GM12801 (cell line): ENCODE data around the gene LHFPL3.

Source experiments
- TF ChIP-seq, protein P1 (sequence below): IDR thresholded peaks from one replicate; pipeline ENCODE4 v1.5.1; 2011; ENCODE audit warnings: control low read depth; ENCODE audit not compliant: insufficient read length; ENCODE audit errors: extremely low read depth

Gene LHFPL3

GRCh38 chr7:104801022-104801421, 472.6 kb downstream of the LHFPL3 start:
- TF ChIP-seq, protein P1, sequence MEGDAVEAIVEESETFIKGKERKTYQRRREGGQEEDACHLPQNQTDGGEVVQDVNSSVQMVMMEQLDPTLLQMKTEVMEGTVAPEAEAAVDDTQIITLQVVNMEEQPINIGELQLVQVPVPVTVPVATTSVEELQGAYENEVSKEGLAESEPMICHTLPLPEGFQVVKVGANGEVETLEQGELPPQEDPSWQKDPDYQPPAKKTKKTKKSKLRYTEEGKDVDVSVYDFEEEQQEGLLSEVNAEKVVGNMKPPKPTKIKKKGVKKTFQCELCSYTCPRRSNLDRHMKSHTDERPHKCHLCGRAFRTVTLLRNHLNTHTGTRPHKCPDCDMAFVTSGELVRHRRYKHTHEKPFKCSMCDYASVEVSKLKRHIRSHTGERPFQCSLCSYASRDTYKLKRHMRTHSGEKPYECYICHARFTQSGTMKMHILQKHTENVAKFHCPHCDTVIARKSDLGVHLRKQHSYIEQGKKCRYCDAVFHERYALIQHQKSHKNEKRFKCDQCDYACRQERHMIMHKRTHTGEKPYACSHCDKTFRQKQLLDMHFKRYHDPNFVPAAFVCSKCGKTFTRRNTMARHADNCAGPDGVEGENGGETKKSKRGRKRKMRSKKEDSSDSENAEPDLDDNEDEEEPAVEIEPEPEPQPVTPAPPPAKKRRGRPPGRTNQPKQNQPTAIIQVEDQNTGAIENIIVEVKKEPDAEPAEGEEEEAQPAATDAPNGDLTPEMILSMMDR: no peak

GRCh38 chr7:104803931-104804330, 475.5 kb downstream of the LHFPL3 start:
- TF ChIP-seq, protein P1: no peak

DNA sequence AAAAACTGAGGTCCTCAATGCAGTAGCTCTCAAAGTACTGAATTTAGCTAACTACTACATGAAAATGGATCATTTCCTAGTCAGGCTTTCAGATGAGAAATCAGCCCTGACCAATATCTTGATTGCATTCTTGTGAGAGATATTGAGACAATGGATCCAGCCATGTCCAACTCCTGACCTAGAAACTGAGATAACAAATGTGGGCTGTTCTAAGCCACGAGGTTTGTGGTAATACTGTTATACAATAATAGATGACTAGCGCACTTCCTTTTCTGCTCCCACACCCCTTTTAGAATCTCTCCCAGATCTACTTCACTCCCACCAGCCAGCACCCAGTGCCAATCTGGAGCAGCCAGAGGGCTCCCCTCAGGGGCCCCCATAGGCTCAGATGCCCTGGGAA, 476.3 kb downstream of the LHFPL3 start:
- TF ChIP-seq, protein P1: no peak

DNA sequence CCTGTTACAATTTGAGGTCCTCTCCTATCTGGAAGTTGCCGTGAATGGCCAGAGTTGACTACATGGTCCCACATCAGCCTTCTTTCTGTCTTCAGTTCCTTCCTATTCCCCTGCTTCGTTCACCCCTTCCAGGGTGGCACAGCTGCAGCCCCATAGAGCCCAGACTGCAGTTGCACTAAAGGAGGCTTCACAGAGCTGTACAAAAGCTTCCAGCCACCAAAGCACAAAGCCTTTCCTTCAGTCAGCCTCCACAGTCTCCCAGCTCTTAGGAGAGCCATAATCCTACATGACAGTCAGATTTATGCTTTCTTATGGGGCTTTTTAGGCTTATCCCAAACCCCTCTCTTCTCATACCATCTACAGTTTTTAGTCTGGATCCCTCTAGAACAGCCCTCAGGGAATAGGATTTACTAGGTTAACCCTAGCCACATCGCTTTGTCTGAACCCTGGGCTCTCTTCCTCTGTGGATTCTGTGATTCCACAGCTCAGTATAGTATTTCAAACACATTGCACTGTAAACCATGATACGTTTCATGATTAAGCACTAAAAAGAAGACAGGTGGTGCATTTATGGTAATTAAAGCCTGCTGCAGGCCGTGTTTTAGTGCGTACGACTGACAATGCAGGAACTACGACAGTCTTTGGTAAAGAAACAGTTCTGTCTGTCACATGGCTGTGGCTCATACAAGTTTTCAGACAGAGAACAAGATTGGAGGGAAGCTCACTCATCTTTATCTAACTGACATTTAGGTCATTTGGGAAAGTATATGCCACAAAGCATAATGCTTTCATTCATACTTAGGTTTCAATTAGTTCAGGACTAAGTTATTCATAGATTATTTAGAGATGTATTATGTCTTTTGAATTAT, 477.3 kb downstream of the LHFPL3 start:
- TF ChIP-seq, protein P1: no peak

- TF ChIP-seq, protein P1: no peak
These were observed 479.3 kb downstream of the LHFPL3 start for GRCh38 chr7:104807671-104808070.

DNA sequence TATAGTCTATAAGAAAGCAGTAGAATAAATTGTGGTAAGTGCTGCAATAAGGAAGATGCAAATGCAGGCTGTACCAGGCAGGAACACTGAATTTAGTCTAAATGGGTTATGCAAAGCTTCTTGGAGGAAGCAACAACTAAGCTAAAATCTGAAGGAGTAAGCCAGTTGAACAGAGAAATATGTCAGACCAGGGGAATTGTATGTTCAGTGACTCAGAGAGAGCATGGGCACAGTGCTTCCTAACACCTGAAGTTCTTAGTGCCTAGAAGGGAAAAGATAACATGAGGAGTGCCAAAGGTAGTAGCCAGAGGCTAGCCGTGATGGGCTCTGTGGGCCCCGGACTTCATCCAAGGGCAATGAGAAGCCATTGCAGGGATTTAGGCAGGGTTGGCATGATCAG, 481.5 kb downstream of the LHFPL3 start:
- TF ChIP-seq, protein P1: no peak

DNA sequence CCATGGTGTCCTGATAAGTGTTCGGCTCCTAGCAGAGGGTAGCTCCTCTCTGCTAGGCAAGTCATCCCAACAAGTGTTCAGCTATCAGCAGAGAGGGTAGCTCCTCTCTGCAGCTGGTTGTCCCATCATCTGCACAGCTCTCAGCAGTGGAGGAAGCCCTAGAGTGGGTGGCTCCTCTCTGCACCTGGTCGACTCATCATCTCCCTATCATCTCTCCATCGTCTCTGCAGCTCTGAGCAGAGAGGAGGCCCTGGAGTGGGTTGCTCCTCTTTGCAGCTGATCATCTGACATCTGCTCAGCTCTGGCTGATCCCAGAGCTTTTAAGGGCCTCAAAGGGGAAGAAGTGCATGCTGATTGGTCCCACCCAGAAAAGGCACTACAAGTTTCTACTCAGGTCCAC, 485.7 kb downstream of the LHFPL3 start:
- TF ChIP-seq, protein P1: no peak
